HG03457 (cell line): ENCODE data around the gene FAM32A.
"Not testable (repeated sequence)": the region's sequence is repeated elsewhere in the genome, so short reads cannot be mapped to it uniquely, and the experiment has no call there.

Source experiments
- ATAC-seq: cut with Tn5 transposase; IDR thresholded peaks from one replicate; pipeline ENCODE4 v1.9.1; 2021; ENCODE audit warnings: moderate number of reproducible peaks; ENCODE audit not compliant: unreplicated experiment

The FAM32A gene

DNA sequence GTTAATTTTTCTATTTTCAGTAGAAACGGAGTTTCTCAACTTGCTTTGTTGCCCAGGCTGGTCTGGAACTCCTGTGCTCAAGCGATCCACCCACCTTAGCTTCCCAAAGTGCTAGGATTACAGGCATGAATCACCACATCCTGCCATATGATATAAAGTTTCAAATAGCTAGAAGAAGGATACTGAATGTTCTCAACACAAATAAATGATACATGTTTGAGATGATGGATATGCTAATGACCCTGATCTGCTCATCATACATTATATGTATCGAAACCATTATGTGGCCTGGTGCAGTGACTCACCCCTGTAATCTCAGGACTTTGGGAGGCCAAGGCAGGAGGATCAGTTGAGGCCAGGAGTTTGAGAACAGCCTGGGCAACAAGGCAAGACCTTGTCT, 23.4 kb upstream of the FAM32A start:
- no peak for ATAC-seq

DNA sequence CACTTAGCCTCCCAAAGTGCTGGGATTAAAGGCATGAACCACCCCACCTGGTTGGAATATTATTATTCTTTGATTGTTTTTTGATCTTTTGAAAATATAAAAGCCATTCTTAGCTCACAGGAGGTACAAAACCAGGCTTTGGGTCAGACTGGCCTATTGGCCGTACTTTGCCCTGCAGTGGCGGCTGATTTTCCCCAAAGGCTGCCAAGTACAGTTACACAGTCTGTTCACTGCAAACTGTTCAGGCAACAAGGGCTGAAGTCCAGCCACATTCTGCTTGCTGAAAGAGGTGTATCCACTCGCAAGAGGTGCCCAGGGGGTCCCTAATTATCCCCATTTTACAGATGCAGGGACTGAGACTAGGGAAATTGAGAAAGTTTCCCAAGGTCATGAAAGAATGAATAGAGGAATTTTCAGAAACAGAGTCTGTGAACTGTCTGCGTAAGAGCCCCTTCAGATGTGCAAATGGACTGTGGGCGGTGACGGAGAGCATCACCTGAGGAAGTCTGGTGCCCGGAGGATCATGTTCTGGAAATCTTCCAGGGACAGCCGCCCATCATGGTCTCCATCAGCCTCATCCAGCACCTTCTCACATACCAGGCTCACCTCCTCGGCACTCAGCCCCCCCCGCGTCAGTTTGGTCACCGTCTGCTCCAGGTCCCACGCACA, 20.9 kb upstream of the FAM32A start:
- no peak for ATAC-seq

DNA sequence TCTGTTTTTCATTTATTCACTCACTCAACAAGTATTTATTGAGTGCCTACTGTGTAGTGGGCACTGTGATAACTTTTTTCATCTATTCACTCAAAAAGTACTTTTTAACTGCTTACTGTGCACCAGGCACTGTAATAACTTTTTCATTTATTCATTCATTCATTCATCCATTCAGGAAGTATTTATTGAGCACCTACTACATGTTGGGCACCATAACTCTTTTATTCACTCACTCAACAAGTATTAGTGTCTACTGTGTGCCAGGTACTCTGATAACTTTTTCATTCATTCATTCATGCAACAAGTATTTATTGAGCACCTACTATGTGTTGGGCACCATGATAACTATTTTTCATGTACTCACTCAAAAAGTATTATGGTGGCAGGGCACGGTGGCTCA, 18.8 kb upstream of the FAM32A start:
- ATAC-seq: no peak

DNA sequence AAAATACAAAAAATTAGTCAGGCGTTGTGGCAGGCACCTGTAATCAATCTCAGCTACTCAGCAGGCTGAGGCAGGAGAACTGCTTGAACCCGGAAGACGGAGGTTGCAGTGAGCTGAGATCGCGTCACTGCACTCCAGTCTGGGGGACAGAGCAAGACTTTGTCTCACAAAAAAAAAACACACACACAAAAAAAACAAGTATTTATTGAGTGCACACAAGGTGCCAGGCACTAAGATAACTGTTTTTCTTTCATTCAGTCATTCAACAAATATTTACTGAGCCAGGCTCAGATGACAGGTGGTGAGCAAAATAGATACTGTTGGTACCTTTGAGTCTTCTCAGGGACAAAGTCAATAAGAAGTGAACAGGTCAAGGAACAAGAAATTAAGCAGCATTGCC, 18.2 kb upstream of the FAM32A start:
- no peak for ATAC-seq

DNA sequence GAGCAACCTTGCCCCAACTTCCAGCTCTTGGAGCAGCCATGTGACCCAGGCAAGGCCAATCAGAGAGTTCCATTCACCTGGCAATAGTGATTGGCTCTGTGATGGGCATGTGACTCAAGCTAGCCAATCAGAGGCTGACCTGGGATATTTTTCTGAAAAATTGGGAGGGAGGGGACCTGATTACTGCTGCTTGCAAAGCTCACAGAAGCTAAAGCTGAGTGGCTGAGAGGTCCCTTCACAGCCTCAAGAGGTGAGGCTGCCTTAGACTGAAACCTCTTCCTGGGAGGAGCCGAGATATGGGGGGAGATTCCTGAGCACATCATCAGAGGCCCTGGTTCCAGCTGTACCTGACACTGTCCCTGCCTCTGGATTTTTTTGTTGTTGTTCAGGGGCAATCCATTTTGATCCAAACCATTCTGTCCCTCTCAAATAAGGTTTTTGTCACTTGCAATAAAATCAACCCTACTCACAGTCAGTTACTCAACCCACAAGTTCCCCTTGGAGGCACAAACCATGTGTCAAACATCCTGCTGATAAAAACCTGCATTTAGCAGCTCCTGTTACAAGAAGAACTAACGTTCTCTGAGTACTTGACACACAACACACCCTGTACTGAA, 16.6 kb upstream of the FAM32A start:
- ATAC-seq: no peak

DNA sequence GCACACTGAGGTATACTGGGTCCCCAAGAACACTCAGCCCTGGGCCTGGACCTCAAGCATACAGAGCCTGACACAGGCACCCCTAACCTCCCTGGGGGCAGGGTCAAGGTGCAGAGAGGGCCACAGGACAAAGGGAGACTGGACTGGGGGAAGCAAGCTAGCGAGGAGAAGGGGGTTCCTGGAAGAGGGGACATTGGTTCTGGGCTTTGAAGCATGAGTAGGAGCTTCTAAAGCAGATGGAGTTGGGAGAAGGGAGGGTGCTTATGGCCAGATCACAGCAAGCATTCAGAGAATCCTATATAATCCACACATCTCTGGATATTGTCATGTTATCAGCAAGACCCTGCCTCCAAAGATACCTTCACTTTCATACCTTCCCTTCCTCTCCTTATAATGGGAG, 15.1 kb upstream of the FAM32A start:
- no peak for ATAC-seq

DNA sequence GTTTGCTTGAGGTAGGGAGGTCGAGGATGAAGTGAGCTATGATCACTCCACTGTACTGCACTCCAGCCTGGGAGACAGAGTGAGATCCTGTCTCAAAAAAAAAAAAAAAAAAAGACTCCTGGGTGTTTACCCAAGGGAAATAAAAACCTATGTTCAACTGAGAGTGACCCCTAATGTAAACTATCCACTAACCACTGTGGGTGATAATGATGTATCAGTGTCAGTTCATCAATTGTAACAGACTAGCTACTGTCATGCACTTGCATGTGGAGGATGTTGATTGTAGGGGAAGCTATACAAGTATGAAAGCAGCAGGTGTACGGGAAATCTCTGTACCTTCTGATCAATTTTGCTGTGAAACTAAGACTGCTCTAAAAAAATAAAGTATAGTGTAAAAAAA, 9.3 kb upstream of the FAM32A start:
- no peak for ATAC-seq

DNA sequence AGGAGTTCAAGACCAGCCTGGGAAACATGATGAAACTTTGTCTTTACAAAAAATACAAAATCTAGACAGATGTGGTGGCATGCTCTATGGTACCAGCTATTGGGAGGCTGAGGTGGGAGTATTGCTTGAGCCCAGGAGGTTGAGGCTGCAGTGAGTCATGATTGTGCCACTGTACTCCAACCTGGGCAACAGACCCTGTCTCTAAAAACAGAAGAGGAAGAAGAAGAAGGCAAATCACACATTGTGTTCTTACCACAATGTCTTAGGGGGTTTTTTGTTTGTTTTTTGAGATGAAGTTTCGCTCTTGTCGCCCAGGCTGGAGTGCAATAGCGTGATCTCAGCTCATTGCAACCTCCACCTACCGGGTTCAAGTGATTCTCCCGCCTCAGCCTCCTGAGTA, 6.3 kb upstream of the FAM32A start:
- ATAC-seq: not testable (repeated sequence)

DNA sequence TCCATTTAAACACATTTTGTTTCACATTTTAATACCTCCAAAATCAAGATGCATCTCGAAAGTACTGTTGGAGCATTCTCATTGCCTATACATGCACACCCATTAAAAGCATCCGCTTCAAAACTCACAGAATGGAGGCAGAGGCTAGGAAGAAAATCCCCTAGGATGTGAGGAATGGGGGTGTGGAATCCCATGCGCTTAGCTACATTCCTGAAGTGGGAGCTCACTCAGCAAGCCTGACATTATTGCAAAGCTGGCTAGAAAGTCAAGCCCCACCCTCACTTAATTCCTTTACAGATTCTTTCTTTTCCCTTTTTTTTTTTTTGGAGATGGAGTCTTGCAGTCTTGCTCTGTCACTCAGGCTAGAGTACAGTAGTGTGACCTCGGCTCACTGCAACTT, 4.6 kb upstream of the FAM32A start:
- no peak for ATAC-seq

DNA sequence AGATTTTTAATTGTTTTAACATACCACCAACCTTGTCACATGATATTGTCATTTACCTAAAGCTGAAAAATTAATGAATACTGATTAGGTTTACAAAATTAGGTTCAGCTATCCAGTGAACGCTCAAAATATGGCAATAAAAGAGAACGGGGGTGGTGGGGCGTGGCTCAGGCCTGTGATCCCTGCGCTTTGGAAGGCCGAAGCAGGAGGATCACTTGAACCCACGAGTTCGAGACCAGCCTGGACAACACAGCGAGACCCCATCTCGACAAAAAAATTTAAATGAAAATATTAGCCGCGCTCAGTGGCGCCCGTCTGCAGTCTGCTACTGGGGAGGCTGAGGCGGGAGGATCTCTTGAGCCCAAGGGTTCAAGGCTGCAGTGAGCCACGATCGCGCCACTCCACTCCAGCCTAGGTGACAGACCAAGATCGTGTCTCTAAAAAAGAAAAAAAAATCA, 516 bp upstream of the FAM32A start:
- no peak for ATAC-seq

DNA sequence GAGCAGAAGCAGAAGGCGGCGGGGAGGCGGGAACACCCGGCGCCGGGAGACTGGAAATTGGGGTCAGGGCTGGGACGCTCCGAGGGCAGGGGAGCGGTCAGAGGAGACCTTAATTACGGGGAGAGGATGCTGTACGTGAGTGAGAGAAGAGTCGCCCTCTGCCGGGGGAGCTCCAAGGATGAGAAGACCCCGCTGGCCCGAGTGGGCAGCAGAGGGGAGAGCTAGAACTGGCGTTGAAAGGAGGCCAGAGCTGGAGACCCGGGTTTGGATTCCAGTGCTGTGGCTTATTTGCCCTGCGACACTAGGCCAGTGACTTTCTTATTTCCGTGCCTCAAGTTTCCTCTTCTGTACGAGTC, 536 bp downstream of the FAM32A start:
- ATAC-seq: no peak

DNA sequence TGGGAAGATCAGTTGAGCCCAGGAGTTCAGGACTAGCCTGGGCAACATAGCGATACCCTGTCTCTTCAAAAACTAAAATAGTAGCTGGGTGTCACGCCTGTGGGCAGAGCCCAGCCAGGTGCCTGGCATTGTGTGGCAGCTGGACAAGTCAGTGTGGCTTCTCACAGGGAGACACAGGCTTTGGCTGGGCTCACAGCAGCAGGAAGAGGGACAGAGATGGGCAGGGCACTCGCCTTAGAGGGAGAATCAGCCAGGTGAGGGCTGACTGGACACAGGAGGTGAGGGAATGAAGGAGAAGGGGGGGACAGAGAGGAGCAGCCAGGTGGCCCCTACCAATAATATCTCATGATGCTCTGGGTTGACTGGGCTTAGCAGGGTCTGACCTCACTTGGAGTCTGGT, 3.3 kb downstream of the FAM32A start:
- no peak for ATAC-seq

DNA sequence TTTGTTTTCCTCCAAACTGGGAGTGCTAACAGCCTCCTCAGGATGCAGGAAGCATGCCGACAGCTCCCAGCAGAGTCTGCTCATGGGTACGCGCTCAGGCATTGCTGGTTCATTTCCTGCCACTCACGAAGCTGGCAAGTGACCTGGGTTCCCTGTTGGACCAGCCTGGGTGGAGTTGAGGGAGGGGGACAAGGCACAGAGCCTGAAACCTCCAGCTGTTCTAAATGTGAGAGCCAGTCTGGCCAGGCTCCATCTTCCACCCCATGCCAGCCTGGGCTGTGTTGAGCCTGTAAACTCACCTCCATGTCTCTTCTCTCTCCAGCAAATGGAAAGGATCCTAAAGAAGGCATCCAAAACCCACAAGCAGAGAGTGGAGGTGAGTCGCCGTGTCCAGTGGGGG, 5.0 kb downstream of the FAM32A start:
- ATAC-seq: no peak

DNA sequence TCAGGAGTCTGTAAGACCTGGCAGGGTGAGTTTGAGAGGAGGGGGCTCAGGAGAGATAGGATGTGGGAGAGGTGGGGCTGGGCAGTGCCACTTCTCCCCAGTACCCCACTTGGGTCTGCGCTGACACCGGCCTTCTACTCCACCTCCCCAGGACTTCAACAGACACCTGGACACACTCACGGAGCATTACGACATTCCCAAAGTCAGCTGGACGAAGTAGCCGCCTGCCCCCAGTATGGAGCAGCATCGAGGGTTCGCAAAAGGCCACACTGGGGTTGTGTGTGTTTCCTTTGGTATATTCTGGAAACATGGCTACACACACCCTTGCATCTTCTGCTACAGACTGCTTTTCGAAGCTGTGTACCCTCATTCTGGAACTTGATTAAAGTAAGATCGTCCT, 5.5 kb downstream of the FAM32A start:
- ATAC-seq: no peak

DNA sequence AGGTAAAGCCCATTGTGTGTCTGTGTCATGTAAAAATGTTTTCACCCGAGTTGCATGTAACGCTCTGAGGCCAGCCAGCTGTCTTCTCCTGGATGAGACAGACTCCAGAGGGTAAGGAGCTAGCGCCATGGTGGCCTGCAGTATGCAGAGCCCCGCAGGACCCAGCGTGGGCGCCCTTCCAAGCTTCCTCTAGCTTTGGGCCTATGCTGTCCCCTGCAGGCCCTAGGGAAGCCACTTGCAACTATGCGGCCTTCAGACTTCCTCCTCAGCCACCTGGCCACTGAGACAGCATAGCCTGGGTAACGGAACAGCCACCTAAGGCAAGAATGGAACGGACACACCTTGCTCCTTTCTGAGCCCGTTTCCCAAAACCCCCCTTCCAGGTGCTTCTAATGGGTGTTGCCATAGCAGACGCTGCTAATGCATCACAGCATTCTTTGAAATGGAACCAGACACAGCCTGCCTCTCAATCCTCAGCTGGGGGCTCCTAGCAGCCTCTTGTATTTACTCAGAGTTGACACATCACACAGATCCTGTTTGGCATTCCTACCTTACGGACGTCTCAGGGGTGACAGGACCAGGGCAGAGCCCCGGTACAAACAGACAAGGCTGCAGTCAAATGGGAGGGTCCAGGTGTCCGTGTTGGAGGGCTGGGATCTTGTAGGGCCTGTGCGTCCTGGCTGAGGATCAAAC, 6.2 kb downstream of the FAM32A start:
- ATAC-seq: no peak

DNA sequence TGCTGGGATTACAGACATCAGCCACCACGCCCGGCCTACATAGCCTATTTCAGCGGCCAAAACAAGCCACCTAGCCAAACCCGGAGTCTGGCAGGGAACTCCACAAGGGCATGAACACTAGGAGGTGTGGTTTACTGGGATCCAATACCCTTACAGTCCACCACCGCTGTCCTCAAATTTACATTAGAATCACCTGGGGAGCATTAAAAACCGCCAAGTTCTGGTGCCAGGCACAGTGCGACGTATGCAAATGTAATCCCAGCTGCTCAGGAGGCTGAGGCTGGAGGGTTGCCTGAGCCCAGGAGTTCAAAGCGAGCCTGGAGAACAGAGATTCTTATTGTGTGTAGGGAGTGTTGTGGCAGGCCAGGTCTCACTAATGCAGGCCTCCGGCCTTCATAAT, 8.3 kb downstream of the FAM32A start:
- no peak for ATAC-seq

DNA sequence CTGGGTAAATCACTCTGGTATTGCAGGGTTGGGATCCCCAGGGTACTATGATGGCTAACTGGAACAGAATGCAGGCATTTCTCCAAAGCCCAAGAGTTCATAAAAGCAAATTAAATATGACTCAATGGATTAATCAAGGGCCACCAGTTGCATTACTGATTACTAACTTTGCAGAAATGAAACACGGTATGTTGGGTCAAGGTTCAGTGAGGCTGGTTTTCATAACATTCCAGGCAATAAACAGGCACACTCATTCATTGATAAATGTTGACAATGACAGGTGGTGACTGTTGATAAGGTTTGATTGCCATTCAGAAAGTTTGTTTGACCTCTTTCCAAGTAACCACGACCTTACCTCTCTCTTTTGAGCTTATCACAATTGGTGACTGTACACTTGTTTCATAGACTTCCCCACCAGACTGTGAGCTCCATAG, 12.0 kb downstream of the FAM32A start:
- no peak for ATAC-seq

DNA sequence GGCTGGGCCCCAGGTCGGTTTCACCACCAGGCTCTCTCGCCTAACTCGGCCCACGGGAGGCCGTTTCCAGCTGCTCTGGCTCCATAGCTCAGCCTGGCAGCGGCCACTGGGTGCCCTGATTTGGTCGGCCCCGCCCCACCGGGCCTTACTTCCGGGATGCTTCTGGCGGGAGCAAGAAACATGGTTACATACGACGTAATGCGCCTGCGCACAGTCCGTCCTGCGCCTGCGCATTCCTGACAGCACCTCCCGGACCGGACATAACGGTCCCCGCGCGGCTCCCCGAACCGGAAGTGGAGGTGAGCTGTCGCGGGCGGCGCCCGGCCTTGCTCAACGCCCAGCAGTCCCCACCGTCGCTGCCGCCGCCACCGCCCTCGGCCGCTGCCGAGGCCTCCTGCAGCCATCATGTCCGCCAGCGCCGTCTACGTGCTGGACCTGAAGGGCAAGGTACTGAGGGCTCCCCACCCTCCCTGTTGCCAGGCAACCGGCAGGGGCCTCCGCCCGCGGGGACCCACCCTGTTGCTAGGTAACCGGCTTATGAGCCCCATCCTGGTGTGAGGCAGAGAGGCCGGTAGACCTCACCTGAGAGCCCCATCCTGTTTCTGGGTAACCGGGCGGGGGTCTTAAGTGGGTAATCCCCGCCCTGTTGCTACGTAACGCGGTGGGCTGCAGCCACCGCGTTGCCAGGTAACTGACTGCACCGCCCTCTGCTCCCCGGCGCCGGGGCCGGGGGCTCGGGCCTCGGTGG, 12.6 kb downstream of the FAM32A start, which contains the start of gene AP1M1:
AP1M1 (plus strand) TSS at position 290 of the 748 bp plus-strand sequence; CDS start at position 406, 116 bp downstream.
- ATAC-seq: peak; percentile 67

DNA sequence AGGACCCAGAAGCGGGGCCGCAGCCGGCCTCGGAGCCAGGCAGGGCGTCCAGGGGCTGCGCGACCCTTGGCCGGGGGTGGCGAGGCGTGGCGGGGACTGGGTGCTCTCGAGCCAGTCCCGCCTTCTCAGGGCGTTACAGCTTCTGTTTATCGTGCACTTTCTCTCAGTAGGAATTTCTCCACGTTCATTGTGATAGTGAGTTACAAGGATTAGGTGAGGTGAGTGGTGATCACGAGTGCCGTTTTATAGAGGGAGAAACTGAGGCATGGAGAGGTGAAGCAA, 13.1 kb downstream of the FAM32A start:
- no peak for ATAC-seq

DNA sequence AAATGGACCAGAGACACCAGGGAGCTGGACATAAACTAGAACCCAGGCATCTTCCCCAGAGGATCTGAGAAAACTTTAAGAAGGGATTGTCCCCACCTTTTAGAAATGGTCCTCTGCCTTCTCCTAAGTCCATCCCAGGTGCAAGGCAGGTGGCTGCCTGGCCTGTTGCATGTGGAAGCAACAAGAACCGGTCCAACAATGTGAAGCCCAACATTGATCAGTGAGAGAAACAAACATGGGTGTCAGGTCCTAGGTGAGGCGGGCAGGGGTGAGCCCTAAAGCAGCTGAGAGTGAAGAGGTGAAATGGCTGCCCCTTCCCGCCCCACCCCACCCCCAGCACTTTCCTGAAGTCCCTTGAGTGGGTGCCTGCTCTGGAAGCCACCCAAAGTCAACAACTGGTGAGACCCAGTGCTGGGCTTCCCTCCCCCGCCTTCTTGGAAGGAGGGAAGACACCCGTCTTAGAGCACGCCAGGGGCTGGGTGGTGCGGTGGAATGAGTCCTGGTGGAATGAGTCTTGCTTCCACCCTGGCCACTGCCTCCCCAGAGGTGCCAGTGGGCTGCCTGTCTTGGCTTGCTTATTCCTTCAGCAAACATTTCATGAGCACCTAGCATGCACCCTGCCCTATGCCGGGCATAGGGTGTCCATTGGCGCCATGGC, 14.2 kb downstream of the FAM32A start:
- ATAC-seq: no peak
